Thyroid gland (tissue), 4 donors: ENCODE data around the gene KCNB1.

Source experiments
- CTCF ChIP-seq, 6 experiments: fragments of 200-600 bp in 3 of 6; fragments of 450-650 bp in 3 of 6; sonication (generic) in 3 of 6; IDR thresholded peaks; one replicate each; pipeline ENCODE4 v1.5.1; 2016 to 2019; ENCODE audit warnings: antibody characterized with exemption in 6 of 6, mild to moderate bottlenecking in 2 of 6, inconsistent platforms in 1 of 6, moderate library complexity in 1 of 6
- POLR2A ChIP-seq, 2 donors: fragments of 450-650 bp; IDR thresholded peaks; one replicate each; pipeline ENCODE4 v1.6.1; 2017; ENCODE audit warnings: antibody characterized with exemption in 2 of 2, mild to moderate bottlenecking in 2 of 2, moderate library complexity in 1 of 2

GRCh38 chr20:49450281-49450721 is 32.2 kb downstream of the KCNB1 start:
- TF ChIP-seq CTCF (IDR thresholded peaks at IDR 0.05) (no peak), POLR2A (IDR thresholded peaks at IDR 0.05) (no peak)
